RWPE2 (cell line): Measurements from ENCODE around the gene PGAP3.
A peak's percentile ranks its signal among the peaks of the same experiment; 100 is the strongest.

Source experiments
- ATAC-seq: fragments of 200-7000 bp; cut with Tn5 transposase; 3 replicates; pipeline ENCODE4 v1.9.1; 2021; ENCODE audit warnings: low read depth
- DNase-seq: peaks from one replicate; pipeline ENCODE4 v3.0.0-alpha.2; 2020; ENCODE audit warnings: low spot score
- H3K27ac ChIP-seq: fragments of 450-650 bp; 2 replicates; pipeline ENCODE4 v1.5.1; 2017; ENCODE audit warnings: mild to moderate bottlenecking; ENCODE audit not compliant: poor library complexity, severe bottlenecking
- H3K27me3 ChIP-seq: fragments of 250-450 bp; sonication (Bioruptor Pico); 2 replicates; pipeline ENCODE4 v1.5.1; 2021; ENCODE audit warnings: mild to moderate bottlenecking, moderate library complexity; ENCODE audit not compliant: insufficient read depth, poor library complexity, severe bottlenecking
- H3K36me3 ChIP-seq: fragments of 250-450 bp; sonication (Bioruptor Pico); 2 replicates; pipeline ENCODE4 v1.5.1; 2020; ENCODE audit warnings: low read depth, mild to moderate bottlenecking, moderate library complexity
- H3K4me1 ChIP-seq: fragments of 250-450 bp; sonication (Bioruptor Pico); 2 replicates; pipeline ENCODE4 v1.5.1; 2021; ENCODE audit warnings: mild to moderate bottlenecking, moderate library complexity; ENCODE audit not compliant: insufficient read depth, poor library complexity, severe bottlenecking
- H3K4me3 ChIP-seq: fragments of 250-450 bp; sonication (Bioruptor Pico); 2 replicates; pipeline ENCODE4 v1.5.1; 2021; ENCODE audit warnings: mild to moderate bottlenecking, moderate library complexity; ENCODE audit not compliant: severe bottlenecking
- H3K9me3 ChIP-seq: fragments of 250-450 bp; sonication (Bioruptor Pico); 2 replicates; pipeline ENCODE4 v1.5.1; 2021; ENCODE audit warnings: mild to moderate bottlenecking, moderate library complexity; ENCODE audit not compliant: severe bottlenecking
- TF ChIP-seq, protein P1 (sequence below): fragments of 450-650 bp; IDR thresholded peaks from one replicate; pipeline ENCODE4 v1.5.1; 2017; ENCODE audit warnings: mild to moderate bottlenecking, moderate library complexity; ENCODE audit not compliant: poor library complexity, severe bottlenecking

Gene PGAP3

DNA sequence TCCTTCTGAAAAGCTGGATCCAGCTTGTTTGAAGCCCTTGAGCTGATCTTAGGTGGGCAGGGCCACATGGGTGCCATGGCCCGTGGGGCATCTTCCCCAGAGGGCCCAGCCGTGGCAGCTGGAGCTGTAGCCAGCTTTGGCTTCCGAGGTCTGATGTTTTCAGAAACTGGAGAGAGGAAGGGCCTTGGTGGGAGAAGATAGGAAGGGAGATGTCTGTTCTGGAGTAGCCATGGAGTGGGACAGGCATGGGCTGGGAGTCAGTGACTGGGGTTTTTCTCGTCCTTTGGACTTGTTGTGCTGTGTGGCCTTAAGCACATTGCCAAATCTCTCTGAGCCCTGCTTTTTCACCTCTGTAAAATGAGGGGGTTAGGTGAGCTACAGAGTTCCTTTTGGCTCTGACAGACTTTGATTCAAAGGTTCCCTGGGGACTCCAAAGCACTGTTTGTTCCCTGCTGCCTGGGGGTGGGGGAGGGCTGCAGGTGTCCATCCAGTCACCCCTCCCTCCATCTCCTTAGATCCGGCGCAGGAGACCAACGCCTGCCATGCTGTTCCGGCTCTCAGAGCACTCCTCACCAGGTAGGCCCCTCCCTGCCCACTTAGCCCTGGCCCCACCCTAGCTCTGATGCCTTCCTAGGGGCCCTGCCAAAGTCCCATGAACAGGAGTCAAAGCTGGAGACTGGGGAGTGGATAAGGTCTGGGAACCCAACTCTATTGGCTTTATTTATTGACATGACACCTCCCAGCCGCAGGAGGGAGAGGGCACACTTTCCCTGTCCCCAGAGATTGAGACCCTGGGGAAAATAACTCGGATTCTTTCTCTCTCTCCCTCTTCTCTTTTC is 59.0 kb downstream of the PGAP3 start:
- Histone ChIP-seq H3K9me3 (no peaks in the 10 kb centered on the region), H3K36me3 (no peaks in the 10 kb centered on the region), H3K4me1 (peaks cover 15% of the 10 kb centered on the region), H3K27me3 (peaks cover 10% of the 10 kb centered on the region), H3K4me3 (no peak overlapping the region), H3K27ac (no peak overlapping the region)
- TF ChIP-seq, protein P1, sequence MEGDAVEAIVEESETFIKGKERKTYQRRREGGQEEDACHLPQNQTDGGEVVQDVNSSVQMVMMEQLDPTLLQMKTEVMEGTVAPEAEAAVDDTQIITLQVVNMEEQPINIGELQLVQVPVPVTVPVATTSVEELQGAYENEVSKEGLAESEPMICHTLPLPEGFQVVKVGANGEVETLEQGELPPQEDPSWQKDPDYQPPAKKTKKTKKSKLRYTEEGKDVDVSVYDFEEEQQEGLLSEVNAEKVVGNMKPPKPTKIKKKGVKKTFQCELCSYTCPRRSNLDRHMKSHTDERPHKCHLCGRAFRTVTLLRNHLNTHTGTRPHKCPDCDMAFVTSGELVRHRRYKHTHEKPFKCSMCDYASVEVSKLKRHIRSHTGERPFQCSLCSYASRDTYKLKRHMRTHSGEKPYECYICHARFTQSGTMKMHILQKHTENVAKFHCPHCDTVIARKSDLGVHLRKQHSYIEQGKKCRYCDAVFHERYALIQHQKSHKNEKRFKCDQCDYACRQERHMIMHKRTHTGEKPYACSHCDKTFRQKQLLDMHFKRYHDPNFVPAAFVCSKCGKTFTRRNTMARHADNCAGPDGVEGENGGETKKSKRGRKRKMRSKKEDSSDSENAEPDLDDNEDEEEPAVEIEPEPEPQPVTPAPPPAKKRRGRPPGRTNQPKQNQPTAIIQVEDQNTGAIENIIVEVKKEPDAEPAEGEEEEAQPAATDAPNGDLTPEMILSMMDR, result no peak
- no peak for DNase-seq
- ATAC-seq, result no peak

DNA sequence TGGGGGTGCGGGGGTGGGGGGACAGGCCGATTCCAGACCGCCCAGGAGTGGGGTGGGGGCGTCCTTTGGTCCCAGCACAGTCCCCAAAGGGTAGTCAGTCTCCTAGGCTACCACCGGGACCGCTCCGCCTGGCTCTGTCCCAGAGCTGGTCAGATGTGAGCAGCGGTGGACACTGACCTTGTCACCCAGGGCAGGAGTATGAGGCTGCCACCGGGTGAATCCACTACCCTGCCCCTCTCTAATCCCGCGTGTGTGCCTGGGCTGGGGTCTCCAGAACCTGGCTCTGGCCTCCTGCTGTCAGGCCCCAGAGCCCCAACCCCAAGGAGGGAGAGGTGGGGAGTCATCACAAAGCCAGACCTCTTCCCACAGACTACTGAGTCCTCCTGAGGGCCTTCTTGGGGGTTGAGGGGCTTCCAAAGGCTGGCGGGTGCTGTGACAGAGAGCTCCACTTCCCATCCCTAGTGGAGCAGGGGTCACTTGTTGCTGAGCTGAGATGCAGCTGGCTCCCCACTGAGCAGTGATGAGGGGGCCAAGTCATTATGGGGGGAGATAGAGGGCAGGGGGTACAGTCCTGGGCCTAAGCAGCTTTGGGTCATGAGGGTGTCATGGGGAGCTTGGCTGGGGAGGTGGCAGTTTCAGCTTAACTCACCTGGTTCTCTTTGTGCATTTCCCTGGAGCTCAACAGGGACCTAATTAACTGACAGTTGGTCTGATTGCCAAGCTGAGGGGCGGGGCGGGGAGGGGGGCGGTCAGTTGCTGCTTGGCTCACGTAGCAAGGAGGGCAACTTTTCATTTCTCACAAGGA is 59.9 kb downstream of the PGAP3 start:
- no peaks in the 10 kb centered on the region for H3K9me3 ChIP-seq
- peaks cover 10% of the 10 kb centered on the region for H3K27me3 ChIP-seq
- no peaks in the 10 kb centered on the region for H3K36me3 ChIP-seq
- ATAC-seq (no peak), DNase-seq (no peak)
- H3K4me3 ChIP-seq, result no peak overlapping the region
- peaks cover 15% of the 10 kb centered on the region for H3K4me1 ChIP-seq
- TF ChIP-seq, protein P1, result no peak
- H3K27ac ChIP-seq, result no peak overlapping the region

- Histone ChIP-seq H3K9me3 (no peaks in the 10 kb centered on the region), H3K27ac (no peak overlapping the region), H3K4me1 (peaks cover 15% of the 10 kb centered on the region), H3K36me3 (no peaks in the 10 kb centered on the region), H3K4me3 (peak overlapping the region; percentile 10), H3K27me3 (peaks cover 10% of the 10 kb centered on the region)
- no peak for ATAC-seq
- TF ChIP-seq, protein P1, result no peak
- no peak for DNase-seq
Observed at GRCh38 chr17:39627047-39627711, 60.7 kb downstream of the PGAP3 start.

- H3K4me3 ChIP-seq, result peak within 1 kb of the TSS; percentile 10
- TF ChIP-seq, protein P1, result no peak
- H3K36me3 ChIP-seq, result no peaks in the 10 kb centered on the region
- H3K27ac ChIP-seq, result no peak within 1 kb of the TSS
- H3K4me1 ChIP-seq, result peaks cover 12% of the 10 kb centered on the region
- peaks cover 10% of the 10 kb centered on the region for H3K27me3 ChIP-seq
- ATAC-seq, result no peak
- no peak for DNase-seq
- H3K9me3 ChIP-seq, result no peaks in the 10 kb centered on the region
Observed at GRCh38 chr17:39626171-39627046, 61.4 kb downstream of the PGAP3 start, which contains the start of gene PPP1R1B. PPP1R1B (plus strand) TSS chr17:39626952; CDS start chr17:39627393, 441 bp downstream.
